GM19351 (cell line): ENCODE results near the gene PARG.
"Not testable (repeated sequence)": the region's sequence is repeated elsewhere in the genome, so short reads cannot be mapped to it uniquely, and the experiment has no call there.

Experiments used
- ATAC-seq: cut with Tn5 transposase; IDR thresholded peaks from one replicate; pipeline ENCODE4 v1.9.1; 2021; ENCODE audit warnings: mild to moderate bottlenecking, moderate library complexity; ENCODE audit not compliant: unreplicated experiment

PARG gene

GRCh38 chr10:49908290-49909080 is 33.3 kb downstream of the PARG start:
- not testable (repeated sequence) for ATAC-seq

GRCh38 chr10:49903829-49904228 is 38.0 kb downstream of the PARG start:
- not testable (repeated sequence) for ATAC-seq

- not testable (repeated sequence) for ATAC-seq
Measured at GRCh38 chr10:49900406-49900805, 41.4 kb downstream of the PARG start.

- not testable (repeated sequence) for ATAC-seq
Measured at GRCh38 chr10:49899999-49900398, 41.8 kb downstream of the PARG start.

GRCh38 chr10:49890025-49890424 is 51.8 kb downstream of the PARG start:
- not testable (repeated sequence) for ATAC-seq

- not testable (repeated sequence) for ATAC-seq
Measured at GRCh38 chr10:49884739-49885331, 57.0 kb downstream of the PARG start.

GRCh38 chr10:49883852-49884251 is 58.0 kb downstream of the PARG start:
- not testable (repeated sequence) for ATAC-seq

GRCh38 chr10:49882327-49882726 is 59.5 kb downstream of the PARG start:
- ATAC-seq: not testable (repeated sequence)

GRCh38 chr10:49872740-49873139 is 69.1 kb downstream of the PARG start:
- ATAC-seq: not testable (repeated sequence)

GRCh38 chr10:49871462-49871861 is 70.4 kb downstream of the PARG start:
- ATAC-seq: not testable (repeated sequence)

- not testable (repeated sequence) for ATAC-seq
Measured at GRCh38 chr10:49859933-49860332, 81.9 kb downstream of the PARG start.

GRCh38 chr10:49858697-49859382 is 83.0 kb downstream of the PARG start:
- not testable (repeated sequence) for ATAC-seq

GRCh38 chr10:49849520-49849919 is 92.3 kb downstream of the PARG start:
- ATAC-seq: not testable (repeated sequence)

GRCh38 chr10:49844775-49845595 is 96.8 kb downstream of the PARG start:
- ATAC-seq: no peak

GRCh38 chr10:49842333-49842628 is 99.5 kb downstream of the PARG start:
- ATAC-seq: not testable (repeated sequence)

- ATAC-seq: no peak
Measured at GRCh38 chr10:49841615-49842332, 100.1 kb downstream of the PARG start.

GRCh38 chr10:49837685-49838084 is 104.1 kb downstream of the PARG start:
- ATAC-seq: no peak

GRCh38 chr10:49837051-49837478 is 104.8 kb downstream of the PARG start:
- ATAC-seq: no peak

GRCh38 chr10:49834976-49835375 is 106.9 kb downstream of the PARG start:
- no peak for ATAC-seq

- ATAC-seq: no peak
Measured at GRCh38 chr10:49834201-49834600, 107.6 kb downstream of the PARG start.
